GM12892 (cell line): Measurements from ENCODE around the gene ANKS1B.

Experiments used
- POLR2A ChIP-seq: IDR thresholded peaks from 2 replicates; pipeline ENCODE4 v1.6.1; 2011; ENCODE audit warnings: low read depth, low read length, control low read depth
- POLR2AphosphoS5 ChIP-seq: IDR thresholded peaks from 2 replicates; pipeline ENCODE4 v1.6.1; 2011; ENCODE audit warnings: low read depth, low read length, control low read depth
- TAF1 ChIP-seq: IDR thresholded peaks from 2 replicates; pipeline ENCODE4 v1.6.1; 2011; ENCODE audit warnings: low read depth, mild to moderate bottlenecking, control low read depth, low read length, borderline replicate concordance

GRCh38 chr12:99966429-99966828, 18.3 kb downstream of the ANKS1B start:
- TF ChIP-seq POLR2A (no peak), TAF1 (no peak), POLR2AphosphoS5 (no peak)
